WTC11 (cell line): Measurements from ENCODE around the gene HVCN1. TPM values are rescaled to one million over a fixed set of nuclear protein-coding genes. Genes with fewer than 3 reads are reported as not detected.

ENCODE experiments used
- ATAC-seq: fragments of 200-7000 bp; cut with Tn5 transposase; 2 replicates; pipeline ENCODE4 v1.10.0; 2021; ENCODE audit warnings: mild to moderate bottlenecking, moderate library complexity
- CTCF ChIA-PET: fragments of 300-600 bp; sonication (Branson Sonifier 250); formaldehyde crosslinking; loops from one replicate; lab custom pipeline; 2021; ENCODE audit warnings: antibody characterized with exemption; lab: Charles Lee
- POLR2A ChIA-PET: fragments of 350-600 bp; sonication (Branson Sonifier 250); formaldehyde crosslinking; loops from one replicate; lab custom pipeline; 2021; ENCODE audit warnings: antibody characterized with exemption; lab: Charles Lee
- DNase-seq: peaks from one replicate; pipeline ENCODE4 v3.0.0; 2021; ENCODE audit warnings: low spot score
- H3K27ac Mint-ChIP-seq: 2 replicates; pipeline ENCODE4 v1.8.0; 2021; ENCODE audit warnings: mixed read lengths
- H3K27me3 Mint-ChIP-seq: 2 replicates; pipeline ENCODE4 v1.8.0; 2021; ENCODE audit warnings: low read depth, mild to moderate bottlenecking, moderate library complexity, mixed read lengths
- H3K36me3 Mint-ChIP-seq: 2 replicates; pipeline ENCODE4 v1.8.0; 2021; ENCODE audit warnings: mixed read lengths
- H3K4me1 Mint-ChIP-seq: 2 replicates; pipeline ENCODE4 v1.8.0; 2022; ENCODE audit warnings: mixed read lengths
- H3K4me3 Mint-ChIP-seq: 2 replicates; pipeline ENCODE4 v1.8.0; 2021; ENCODE audit warnings: mild to moderate bottlenecking, moderate library complexity, mixed read lengths
- H3K9me3 Mint-ChIP-seq: 2 replicates; pipeline ENCODE4 v1.8.0; 2021; ENCODE audit warnings: mixed read lengths
- ATF3 ChIP-seq: sonication (generic); formaldehyde crosslinking; conservative IDR thresholded peaks from 2 replicates; pipeline ENCODE4 v1.8.1; 2022; ENCODE audit warnings: mild to moderate bottlenecking, missing genetic modification reagents
- CDX4 ChIP-seq: fragments of 250-450 bp; sonication (Bioruptor Pico); IDR thresholded peaks from 2 replicates; pipeline ENCODE4 v1.9.0; 2021; ENCODE audit warnings: moderate library complexity, mild to moderate bottlenecking, inconsistent platforms, borderline replicate concordance
- FOXK1 ChIP-seq: sonication (generic); formaldehyde crosslinking; IDR thresholded peaks from 2 replicates; pipeline ENCODE4 v1.8.0; 2022; ENCODE audit warnings: mild to moderate bottlenecking, moderate library complexity, missing genetic modification reagents
- IRF1 ChIP-seq: sonication (generic); formaldehyde crosslinking; IDR thresholded peaks from 2 replicates; pipeline ENCODE4 v1.8.0; 2023; ENCODE audit warnings: missing genetic modification reagents
- MLX ChIP-seq: sonication (generic); formaldehyde crosslinking; IDR thresholded peaks from 2 replicates; pipeline ENCODE4 v1.8.1; 2023; ENCODE audit warnings: mild to moderate bottlenecking, missing genetic modification reagents, moderate library complexity
- NR2C2 ChIP-seq: sonication (generic); formaldehyde crosslinking; IDR thresholded peaks from 2 replicates; pipeline ENCODE4 v1.8.0; 2022; ENCODE audit warnings: mild to moderate bottlenecking, missing genetic modification reagents
- OVOL2 ChIP-seq: fragments of 250-450 bp; sonication (Bioruptor Pico); IDR thresholded peaks from 2 replicates; pipeline ENCODE4 v1.9.0; 2021; ENCODE audit warnings: mild to moderate bottlenecking, borderline replicate concordance
- PRRX2 ChIP-seq: fragments of 250-450 bp; sonication (Bioruptor Pico); IDR thresholded peaks from 2 replicates; pipeline ENCODE4 v1.8.0; 2021; ENCODE audit warnings: mild to moderate bottlenecking
- SOX15 ChIP-seq: fragments of 250-450 bp; sonication (Bioruptor Pico); IDR thresholded peaks from 2 replicates; pipeline ENCODE4 v1.9.0; 2021; ENCODE audit warnings: mild to moderate bottlenecking
- TEAD1 ChIP-seq: sonication (generic); formaldehyde crosslinking; IDR thresholded peaks from 2 replicates; pipeline ENCODE4 v1.8.0; 2022; ENCODE audit warnings: mild to moderate bottlenecking, missing genetic modification reagents
- USF2 ChIP-seq: sonication (generic); formaldehyde crosslinking; IDR thresholded peaks from 2 replicates; pipeline ENCODE4 v1.8.1; 2023; ENCODE audit warnings: mild to moderate bottlenecking, missing genetic modification reagents, moderate library complexity
- ZNF263 ChIP-seq: sonication (generic); formaldehyde crosslinking; IDR thresholded peaks from 2 replicates; pipeline ENCODE4 v1.8.1; 2022; ENCODE audit warnings: low read depth, mild to moderate bottlenecking, moderate library complexity, missing genetic modification reagents
- ZNF281 ChIP-seq: sonication (generic); formaldehyde crosslinking; IDR thresholded peaks from 2 replicates; pipeline ENCODE4 v1.8.0; 2023; ENCODE audit warnings: mild to moderate bottlenecking, missing genetic modification reagents
- ZNF317 ChIP-seq: sonication (generic); formaldehyde crosslinking; IDR thresholded peaks from 2 replicates; pipeline ENCODE4 v1.8.1; 2023; ENCODE audit warnings: low read depth, mild to moderate bottlenecking, moderate library complexity, missing genetic modification reagents, borderline replicate concordance
- ZNF396 ChIP-seq: fragments of 250-450 bp; sonication (Bioruptor Pico); IDR thresholded peaks from 2 replicates; pipeline ENCODE4 v1.8.0; 2021; ENCODE audit warnings: mild to moderate bottlenecking, moderate library complexity, borderline replicate concordance
- ZNF423 ChIP-seq: fragments of 250-450 bp; sonication (Bioruptor Pico); IDR thresholded peaks from 2 replicates; pipeline ENCODE4 v2.1.2; 2022; ENCODE audit warnings: mild to moderate bottlenecking, moderate library complexity
- ZNF425 ChIP-seq: fragments of 250-450 bp; sonication (Bioruptor Pico); conservative IDR thresholded peaks from 2 replicates; pipeline ENCODE4 v1.9.0; 2021; ENCODE audit warnings: mild to moderate bottlenecking
- ZNF512 ChIP-seq: sonication (generic); formaldehyde crosslinking; IDR thresholded peaks from 2 replicates; pipeline ENCODE4 v1.8.1; 2022; ENCODE audit warnings: missing genetic modification reagents, borderline replicate concordance
- total RNA-seq: library from RNA; stranded (reverse); gene quantifications from 3 replicates; pipeline ENCODE4 v1.2.3, GENCODE V29; 2021

Gene HVCN1
- total RNA-seq, 1 experiment from 2014 or later = 5.7 TPM

- no peak for TF ChIP-seq FOXK1 (CRISPR knock-in tag)
- TF ChIP-seq ZNF263 (CRISPR knock-in tag) = 0 out of 2 replicates have a peak, but pooled peaks have one; percentile 50
Measured at GRCh38 chr12:110698171-110698902, 9.4 kb upstream of the HVCN1 start (continued).

- no peak for DNase-seq
- no peak overlapping the region for H3K27ac Mint-ChIP-seq
- 0 out of 2 replicates have a peak, but pooled peaks cover 6% of the 10 kb centered on the region for H3K4me1 Mint-ChIP-seq
- ChIA-PET POLR2A (no interaction called here), CTCF (interaction anchor here (0.7 to 0.9 kb wide), 2 partner anchors 61 to 126 kb away, joined by 3 read pairs; no protein-coding TSS in a partner anchor)
- H3K4me3 Mint-ChIP-seq = no peak overlapping the region
- ATAC-seq = no peak
- no peaks in the 10 kb centered on the region for H3K36me3 Mint-ChIP-seq
- no peaks in the 10 kb centered on the region; the same call in 1 of the 2 replicates for H3K27me3 Mint-ChIP-seq
- no peaks in the 10 kb centered on the region for H3K9me3 Mint-ChIP-seq
- no peak for TF ChIP-seq ATF3 (CRISPR knock-in tag)
- no peak for TF ChIP-seq NR2C2 (CRISPR knock-in tag)
- no peak for TF ChIP-seq MLX
- no peak for TF ChIP-seq SOX15 (CRISPR knock-in tag)
- no peak for TF ChIP-seq ZNF512 (CRISPR knock-in tag)
- TF ChIP-seq CDX4 (CRISPR knock-in tag) = no peak
- no peak for TF ChIP-seq PRRX2
- TF ChIP-seq USF2 (CRISPR knock-in tag) = no peak
- TF ChIP-seq IRF1 (CRISPR knock-in tag) = no peak
- TF ChIP-seq ZNF317 = no peak
- no peak for TF ChIP-seq ZNF425 (CRISPR knock-in tag)
- no peak for TF ChIP-seq OVOL2
- TF ChIP-seq ZNF423 (CRISPR knock-in tag) = no peak
- TF ChIP-seq TEAD1 (CRISPR knock-in tag) = no peak
- no peak for TF ChIP-seq ZNF281 (CRISPR knock-in tag)
- no peak for TF ChIP-seq ZNF396
Measured at GRCh38 chr12:110697236-110697635, 8.3 kb upstream of the HVCN1 start.
